GM18505 (cell line): Measurements from ENCODE around the gene OPTC.

Experiments used
- ATAC-seq: cut with Tn5 transposase; IDR thresholded peaks from one replicate; pipeline ENCODE4 v1.9.1; 2021; ENCODE audit not compliant: unreplicated experiment
- POLR2A ChIP-seq: IDR thresholded peaks from 4 replicates; pipeline ENCODE4 v1.6.1; 2011; ENCODE audit warnings: borderline replicate concordance; ENCODE audit not compliant: insufficient read depth, insufficient read length; ENCODE audit errors: extremely low read depth

The OPTC gene

DNA sequence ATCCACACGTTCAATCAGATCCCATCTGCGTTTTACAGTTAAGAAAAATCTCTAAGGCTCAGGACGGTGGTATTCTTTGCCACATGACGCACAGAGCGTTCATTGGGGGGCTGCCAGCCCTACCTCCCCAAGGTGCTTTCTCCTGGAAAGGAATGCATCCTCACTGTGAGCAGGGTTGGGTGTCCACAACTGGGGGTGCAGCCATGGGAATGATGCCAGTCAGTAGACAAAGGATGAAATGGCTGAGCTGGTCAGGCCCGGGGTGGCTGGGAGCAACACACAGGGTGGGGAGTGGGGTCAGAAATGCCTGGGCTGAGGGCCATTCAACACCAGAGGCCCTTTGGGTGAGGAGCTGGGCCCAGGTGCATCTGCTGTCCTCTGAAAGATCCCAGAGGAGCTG lies 25.9 kb downstream of the OPTC start:
- no peak for ATAC-seq
- no peak for TF ChIP-seq POLR2A

DNA sequence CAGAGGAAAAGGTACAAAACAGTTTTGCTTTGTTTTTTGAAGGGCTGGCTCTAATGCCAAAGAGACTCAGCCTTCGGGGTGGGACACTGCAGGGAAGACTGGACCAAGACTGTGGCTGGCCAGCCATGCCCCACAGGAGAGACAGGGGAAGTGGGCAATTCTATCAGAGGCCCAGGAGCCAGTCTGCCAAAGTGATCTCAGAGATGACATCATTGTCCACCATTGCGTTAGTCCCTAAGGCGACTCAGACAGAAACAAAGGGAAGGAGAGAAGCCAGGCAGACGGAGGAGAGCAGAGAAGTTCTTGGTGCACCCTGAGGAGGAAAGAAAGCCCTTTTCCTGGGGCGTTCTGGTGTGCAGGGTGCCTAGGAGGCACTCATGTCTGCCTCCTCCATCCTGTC lies 26.4 kb downstream of the OPTC start:
- no peak for TF ChIP-seq POLR2A
- ATAC-seq, result no peak

DNA sequence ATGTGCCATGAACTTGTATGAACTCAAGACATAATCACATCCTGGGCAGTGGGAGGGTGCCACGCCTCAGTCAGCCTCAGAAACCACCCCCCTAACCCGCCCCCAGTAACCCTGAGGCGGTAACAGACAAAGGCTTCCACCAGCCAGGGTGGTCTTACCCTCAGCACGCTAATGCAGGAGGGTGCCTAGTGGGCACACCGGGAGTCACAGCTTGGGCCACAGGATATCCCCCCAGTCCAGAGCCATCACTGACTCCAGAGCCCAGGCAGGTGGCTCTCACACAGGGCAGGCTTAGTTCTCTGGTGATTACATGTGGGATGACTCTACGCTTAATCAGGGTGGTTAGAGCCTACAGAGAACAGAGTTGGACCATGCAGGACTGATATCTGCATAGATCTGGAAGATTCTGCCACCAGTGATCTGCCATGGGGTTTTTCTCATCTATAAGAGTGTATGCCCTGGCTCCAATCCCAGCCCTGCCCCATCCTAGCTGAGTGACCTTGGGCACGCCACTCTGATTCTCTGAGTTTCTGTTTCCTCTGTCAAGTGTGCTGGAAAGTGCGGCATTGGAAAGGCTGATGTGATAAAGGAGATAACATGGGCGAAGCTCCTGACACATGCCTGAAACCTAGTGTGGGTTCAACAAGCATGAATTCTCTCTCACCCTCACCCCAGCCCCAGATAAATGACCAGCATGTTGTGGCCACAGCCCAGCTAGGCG lies 27.3 kb downstream of the OPTC start:
- ATAC-seq, result no peak
- TF ChIP-seq POLR2A, result no peak

DNA sequence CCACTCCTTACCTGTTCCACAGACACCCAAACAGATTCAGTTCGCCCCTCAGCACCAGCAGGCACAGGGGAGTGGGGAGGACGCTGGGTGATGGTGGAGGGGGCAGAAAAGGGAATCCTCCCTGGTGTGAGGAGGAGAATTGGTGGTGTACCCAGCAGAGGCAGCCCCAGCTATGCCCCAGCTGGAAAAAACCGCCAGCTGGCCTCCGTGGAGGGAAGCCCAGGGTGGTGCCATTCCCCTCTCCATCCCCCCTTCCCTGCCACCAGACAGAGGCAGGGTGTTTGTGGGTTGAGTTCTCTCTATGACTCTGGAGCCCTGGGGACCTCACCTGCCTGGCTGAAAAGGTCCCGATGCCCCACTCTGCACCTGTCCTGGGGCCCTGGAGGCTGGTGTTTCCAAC lies 27.9 kb downstream of the OPTC start:
- ATAC-seq, result no peak
- no peak for TF ChIP-seq POLR2A

DNA sequence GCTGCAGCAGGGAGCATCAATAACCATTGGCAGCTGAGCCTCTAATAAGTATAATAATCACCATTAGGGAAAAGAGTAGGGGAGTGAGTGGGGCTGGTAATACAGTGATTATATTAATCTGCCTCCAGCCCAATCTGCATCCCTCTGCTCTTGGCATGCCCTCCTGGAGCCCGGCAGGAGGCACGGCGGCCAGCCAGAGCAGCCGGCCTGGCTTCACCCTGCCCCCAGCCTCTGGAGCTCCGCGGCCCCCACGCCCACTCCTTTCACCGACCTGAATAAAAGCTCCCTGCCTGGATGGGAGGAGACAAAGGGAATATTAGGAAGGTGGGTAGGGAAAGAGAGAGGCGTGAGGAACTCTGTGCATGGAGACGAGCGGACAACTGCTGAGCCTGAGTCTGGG lies 28.3 kb downstream of the OPTC start:
- ATAC-seq, result no peak
- no peak for TF ChIP-seq POLR2A

DNA sequence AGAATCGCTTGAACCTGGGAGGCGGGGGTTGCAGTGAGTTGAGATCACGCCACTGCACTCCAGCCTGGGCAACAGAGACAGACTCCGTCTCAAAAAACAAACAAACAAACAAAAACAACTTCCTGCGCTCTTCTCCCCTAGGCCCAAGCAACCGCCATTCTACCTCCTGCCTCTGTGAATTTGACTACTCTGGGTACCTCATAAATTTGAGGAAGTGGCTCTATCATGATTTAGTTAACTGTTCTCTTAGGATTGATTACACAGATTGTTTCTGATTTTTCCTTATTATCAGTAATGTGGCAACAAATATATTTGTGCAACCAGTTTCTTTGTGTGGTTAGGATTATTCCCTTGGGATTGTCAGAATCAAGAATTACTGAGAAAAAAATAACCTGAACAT lies 29.7 kb downstream of the OPTC start:
- no peak for TF ChIP-seq POLR2A
- no peak for ATAC-seq

DNA sequence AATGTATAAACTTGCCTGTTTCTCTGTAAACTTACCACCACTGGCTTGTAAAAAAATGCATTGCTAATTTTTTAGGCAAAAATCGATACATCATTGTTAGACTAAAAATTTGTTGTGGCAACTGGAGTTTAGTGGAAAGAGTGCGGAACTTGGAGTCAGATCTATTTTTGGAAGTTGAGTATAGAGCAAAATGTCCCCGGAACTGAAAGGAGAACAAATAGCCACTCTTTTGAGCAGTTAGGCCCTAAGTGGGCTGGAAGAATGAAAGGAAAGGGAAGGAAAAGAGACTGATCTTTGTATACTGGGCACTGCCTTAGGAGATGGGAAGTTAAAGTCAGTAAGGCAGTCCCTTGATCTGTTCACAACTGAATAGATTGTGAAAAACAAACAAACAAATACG lies 30.2 kb downstream of the OPTC start:
- no peak for ATAC-seq
- no peak for TF ChIP-seq POLR2A

DNA sequence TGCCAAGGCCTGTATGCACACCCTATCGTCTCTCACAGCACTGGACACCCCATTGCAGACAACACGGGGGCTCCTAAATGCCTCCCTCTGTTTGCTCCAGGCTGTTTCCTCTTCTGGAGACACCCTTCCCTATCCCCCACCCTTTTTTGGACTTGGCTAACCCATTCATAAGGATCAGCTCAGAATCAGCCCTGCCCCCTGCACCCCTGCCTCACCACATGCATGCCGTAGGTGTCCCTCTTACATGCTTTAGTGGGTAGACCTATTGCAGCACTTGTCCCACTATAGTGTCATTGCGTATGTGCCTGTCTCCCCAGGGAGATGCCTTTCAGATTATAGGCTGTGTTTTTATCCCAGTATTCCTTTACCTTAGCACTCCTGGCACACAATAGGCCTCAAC lies 30.9 kb downstream of the OPTC start:
- TF ChIP-seq POLR2A, result no peak
- no peak for ATAC-seq

DNA sequence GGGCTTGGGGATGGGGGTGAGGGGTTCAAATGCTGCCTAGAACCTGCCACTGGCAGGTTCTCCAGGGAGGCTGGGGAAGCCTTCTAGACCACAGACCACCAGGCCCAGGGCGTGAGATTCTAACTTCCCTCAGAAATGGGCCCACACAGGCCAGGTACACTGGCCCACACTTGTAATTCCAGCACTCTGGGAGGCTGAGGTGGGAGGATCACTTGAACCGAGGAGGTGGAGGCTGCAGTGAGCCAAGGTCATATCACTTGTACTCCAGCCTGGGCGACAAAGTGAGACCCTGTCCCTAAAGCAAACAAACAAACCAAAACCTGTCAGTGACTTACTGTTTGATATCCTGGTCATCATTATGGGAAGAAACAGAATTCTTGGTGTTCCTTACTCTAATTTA lies 31.7 kb downstream of the OPTC start:
- no peak for TF ChIP-seq POLR2A
- ATAC-seq, result no peak

DNA sequence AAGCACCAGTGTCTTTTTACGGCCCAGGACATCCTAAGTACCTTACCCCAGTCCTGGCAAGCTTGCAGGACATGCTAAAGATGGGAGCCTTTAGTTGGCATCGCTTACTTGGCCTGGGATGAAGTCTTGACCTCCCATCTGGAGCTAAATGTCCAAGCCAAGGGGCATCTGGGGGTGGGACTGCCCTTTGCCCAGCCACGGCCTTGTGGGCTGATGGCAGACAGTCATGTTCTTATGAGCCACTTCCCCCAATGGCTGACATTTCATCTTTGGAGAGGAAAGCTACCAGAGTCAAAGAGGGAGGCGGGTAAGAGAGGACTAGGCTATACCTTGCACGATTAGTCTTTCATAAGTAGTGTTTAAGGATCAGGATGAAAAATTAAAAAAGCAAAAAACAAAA lies 32.2 kb downstream of the OPTC start:
- ATAC-seq, result no peak
- no peak for TF ChIP-seq POLR2A

DNA sequence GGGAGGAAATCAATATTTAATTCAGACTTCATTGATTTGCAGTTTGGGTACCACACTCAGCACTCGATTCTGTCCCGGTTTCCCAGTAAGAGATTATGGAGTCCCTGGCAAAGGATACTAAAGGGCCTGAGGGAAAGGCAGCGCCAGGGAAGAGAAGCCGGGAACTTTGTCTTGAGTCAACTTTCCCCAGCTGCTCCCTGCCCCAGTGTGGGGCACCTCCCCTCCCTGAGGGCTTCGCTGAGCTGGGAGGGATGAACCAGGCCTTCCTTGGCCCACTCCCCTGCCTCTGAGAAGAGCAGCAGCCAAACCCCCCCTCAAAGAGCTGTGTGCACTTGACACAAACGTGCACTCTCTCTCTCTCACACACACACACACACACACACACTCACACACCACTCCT lies 32.6 kb downstream of the OPTC start:
- no peak for ATAC-seq

DNA sequence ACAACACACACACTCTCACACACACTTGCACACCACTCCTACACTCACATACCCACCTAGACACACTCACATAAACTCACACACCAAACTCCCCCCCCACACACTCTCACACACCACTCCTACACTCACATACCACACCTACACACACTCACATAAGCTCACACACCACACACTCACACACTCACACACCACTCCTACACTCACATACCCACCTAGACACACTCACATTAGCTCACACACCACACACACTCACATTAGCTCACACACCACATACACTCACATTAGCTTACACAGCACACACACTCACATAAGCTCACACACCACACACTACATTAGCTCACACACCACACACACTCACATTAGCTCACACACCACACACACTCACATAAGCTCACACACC lies 33.1 kb downstream of the OPTC start:
- ATAC-seq, result no peak
- TF ChIP-seq POLR2A, result no peak

More for the DNA sequence above, 32.6 kb downstream of the OPTC start:
- TF ChIP-seq POLR2A, result no peak

DNA sequence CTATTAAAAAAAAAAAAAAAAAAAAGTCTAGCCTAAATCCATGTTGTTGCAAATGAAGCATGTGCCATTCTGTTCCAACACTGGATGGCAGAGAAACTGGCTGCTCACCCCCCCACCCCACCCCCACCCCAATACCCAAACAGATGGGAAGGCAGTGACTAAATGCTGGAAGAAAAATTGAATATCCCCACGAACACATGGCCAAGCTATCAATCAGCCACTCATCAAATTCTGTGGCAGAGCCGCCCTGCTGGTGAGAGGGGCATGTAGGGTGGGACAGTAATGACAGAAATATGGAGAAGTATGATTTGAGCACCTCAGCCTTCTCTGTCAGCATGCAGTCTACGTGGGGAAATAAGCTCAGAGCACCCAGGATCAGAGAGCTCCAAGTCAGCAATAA lies 34.1 kb downstream of the OPTC start:
- no peak for TF ChIP-seq POLR2A
- ATAC-seq, result no peak

DNA sequence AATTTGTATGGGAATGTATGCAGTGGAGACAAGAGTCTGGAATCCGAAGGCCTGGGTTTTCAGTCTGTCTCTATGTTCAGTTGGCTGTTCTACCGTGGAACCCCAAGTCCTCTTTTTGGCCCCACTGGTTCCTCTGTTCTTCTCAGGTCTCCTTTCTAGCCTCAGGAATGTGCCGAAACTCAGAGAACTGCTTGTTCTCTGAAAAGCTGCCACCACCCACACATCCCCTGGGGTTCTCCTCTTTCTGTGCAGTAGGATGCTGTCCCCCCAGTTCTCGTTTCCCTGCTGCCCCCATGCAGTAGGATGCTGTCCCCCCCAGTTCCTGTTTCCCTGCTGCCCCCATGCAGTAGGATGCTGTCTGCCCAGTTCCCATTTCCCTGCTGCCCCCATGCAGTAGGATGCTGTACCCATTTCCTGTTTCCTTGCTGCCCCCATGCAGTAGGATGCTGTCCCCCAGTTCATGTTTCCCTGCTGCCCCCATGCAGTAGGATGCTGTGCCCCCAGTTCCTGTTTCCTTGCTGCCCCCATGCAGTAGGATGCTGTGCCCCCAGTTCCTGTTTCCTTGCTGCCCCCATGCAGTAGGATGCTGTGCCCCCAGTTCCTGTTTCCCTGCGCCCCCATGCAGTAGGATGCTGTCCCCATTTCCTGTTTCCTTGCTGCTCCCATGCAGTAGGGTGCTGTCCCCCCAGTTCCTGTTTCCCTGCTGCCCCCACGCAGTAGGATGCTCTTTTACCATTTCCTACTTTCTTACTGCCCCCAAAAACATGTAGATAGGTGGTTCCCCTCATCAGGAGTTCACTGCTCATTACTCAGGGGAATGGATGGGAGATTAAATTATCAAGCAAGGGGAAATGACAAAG lies 35.3 kb downstream of the OPTC start:
- no peak for TF ChIP-seq POLR2A
- ATAC-seq, result no peak

DNA sequence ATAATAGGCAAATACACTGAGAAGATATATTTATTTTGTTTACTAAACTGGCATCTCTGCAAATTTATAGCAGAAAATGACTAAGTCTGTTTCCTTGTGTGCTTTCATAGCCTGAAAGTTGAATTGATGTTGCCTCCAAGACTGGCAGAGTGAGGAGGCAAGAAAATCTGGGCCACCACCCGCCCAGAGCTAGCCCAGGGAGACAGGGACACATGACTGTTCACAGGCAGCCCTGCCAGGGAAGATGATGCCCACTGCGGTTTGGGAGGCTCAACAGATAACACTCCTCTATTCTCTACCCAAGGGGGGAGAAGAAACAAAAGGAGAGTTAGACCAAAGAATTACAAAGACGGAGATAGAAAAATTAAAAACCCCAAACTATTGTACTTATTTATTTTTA lies 37.1 kb downstream of the OPTC start:
- no peak for ATAC-seq
- TF ChIP-seq POLR2A, result no peak

DNA sequence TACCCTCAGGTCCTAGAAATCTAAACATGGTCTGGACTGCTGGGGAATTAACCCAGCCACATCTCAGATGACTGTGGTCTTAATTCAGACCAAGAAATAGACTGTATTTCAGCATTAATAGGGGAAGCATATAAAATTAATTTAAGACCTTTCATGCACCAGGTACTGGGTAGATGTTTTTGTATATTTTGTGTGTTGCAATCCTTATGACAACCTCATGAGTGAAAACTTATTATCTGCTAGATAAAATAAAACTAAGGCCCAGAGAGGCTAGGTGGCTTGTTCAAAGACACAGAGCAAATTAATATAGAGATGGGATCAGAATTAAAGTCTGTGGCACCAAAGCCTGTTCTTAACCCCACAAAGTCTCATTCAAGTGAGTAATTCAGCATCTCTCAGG lies 40.1 kb downstream of the OPTC start:
- ATAC-seq, result no peak
- TF ChIP-seq POLR2A, result no peak
